Vagina (tissue), 2 donors: ENCODE measurements around the gene ATG2A. TPM values are rescaled to one million over a fixed set of nuclear protein-coding genes. Genes with fewer than 3 reads are reported as not detected.

Experiments
- DNase-seq, 2 donors: peaks; one replicate each; pipeline ENCODE4 v3.0.0-alpha.2; 2017; ENCODE audit errors: extremely low spot score in 2 of 2
- H3K27ac ChIP-seq: fragments of 200-600 bp; sonication (generic); one replicate; pipeline ENCODE4 v1.5.1; 2019
- H3K27me3 ChIP-seq: fragments of 200-600 bp; sonication (generic); one replicate; pipeline ENCODE4 v1.5.1; 2019
- H3K36me3 ChIP-seq, 2 donors: fragments of 200-600 bp; sonication (generic); one replicate each; pipeline ENCODE4 v1.5.1; 2017 to 2019
- H3K4me1 ChIP-seq: fragments of 200-600 bp; sonication (generic); one replicate; pipeline ENCODE4 v1.5.1; 2019
- H3K4me3 ChIP-seq, 2 donors: fragments of 200-600 bp; sonication (generic); 1 replicate in 1 of 2; 2 replicates in 1 of 2; pipeline ENCODE4 v1.5.1; 2016 to 2019
- H3K9me3 ChIP-seq: fragments of 200-600 bp; sonication (generic); one replicate; pipeline ENCODE4 v1.5.1; 2019
- POLR2A ChIP-seq, 2 donors: fragments of 450-650 bp; IDR thresholded peaks; one replicate each; pipeline ENCODE4 v1.6.1; 2017; ENCODE audit warnings: antibody characterized with exemption in 2 of 2, mild to moderate bottlenecking in 2 of 2, moderate library complexity in 2 of 2
- POLR2AphosphoS5 ChIP-seq, 2 donors: sonication (generic); formaldehyde crosslinking; IDR thresholded peaks; one replicate each; pipeline ENCODE4 v1.9.0; 2017; ENCODE audit warnings: antibody characterized with exemption in 2 of 2, mild to moderate bottlenecking in 2 of 2, low read depth in 1 of 2; ENCODE audit not compliant: insufficient read depth in 1 of 2
- intact Hi-C: fragments of 100-400 bp; cut with DNase I; formaldehyde crosslinking; loops from one replicate; pipeline ENCODE4 v1.15.1; 2023
- total RNA-seq: library from RNA; depleted of rRNA; stranded (reverse); fragments of >200 nt; gene quantifications from one replicate; pipeline ENCODE4 v1.2.3, GENCODE V29; 2016
- TF ChIP-seq, protein P1 (sequence below), 3 experiments: fragments of 450-650 bp in 2 of 3; fragments of 200-600 bp in 1 of 3; sonication (generic) in 1 of 3; IDR thresholded peaks; one replicate each; pipeline ENCODE4 v1.5.1; 2017 to 2019; ENCODE audit warnings: antibody characterized with exemption in 3 of 3, mild to moderate bottlenecking in 2 of 3, moderate library complexity in 2 of 3

ATG2A gene
- total RNA-seq, 1 donor from 2014 or later: 27.0 TPM

DNA sequence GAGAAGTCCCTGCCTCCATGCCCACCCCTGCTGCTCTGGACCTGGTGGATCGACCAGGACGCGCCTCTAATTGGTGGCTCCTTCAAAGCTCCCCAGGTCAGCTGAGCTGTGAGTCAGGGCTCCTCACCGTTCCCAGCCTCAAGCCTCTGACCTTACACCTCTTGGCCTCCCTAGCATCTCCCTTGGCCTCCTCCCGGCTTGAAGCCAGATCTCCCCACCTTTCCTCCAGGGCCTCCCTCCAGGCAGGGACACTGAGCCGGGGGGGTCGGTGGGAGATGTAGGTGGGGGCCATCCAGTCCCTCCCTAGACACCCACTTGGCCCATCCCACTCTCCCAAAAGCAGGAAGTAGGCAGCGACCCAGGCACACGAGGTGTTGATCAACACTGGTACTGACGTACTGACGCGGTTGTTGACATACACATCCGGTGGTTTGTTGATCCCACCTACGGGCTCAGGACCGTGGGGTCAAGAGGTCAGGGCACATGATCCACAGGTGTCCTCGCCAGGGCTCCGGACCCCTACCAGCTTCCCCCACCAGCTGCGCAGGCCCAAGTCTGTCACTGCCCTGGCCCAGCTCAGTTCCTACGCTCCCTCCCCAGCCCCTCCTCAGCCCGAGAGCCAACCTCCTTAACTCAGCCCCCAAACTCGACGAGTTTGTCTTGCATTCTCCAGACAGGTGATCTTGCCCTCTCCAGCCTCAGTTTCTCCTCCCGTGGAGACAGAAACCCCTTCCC is 802 bp downstream of the ATG2A start:
- TF ChIP-seq POLR2A (IDR thresholded peaks at IDR 0.05): no peak
- TF ChIP-seq, protein P1, sequence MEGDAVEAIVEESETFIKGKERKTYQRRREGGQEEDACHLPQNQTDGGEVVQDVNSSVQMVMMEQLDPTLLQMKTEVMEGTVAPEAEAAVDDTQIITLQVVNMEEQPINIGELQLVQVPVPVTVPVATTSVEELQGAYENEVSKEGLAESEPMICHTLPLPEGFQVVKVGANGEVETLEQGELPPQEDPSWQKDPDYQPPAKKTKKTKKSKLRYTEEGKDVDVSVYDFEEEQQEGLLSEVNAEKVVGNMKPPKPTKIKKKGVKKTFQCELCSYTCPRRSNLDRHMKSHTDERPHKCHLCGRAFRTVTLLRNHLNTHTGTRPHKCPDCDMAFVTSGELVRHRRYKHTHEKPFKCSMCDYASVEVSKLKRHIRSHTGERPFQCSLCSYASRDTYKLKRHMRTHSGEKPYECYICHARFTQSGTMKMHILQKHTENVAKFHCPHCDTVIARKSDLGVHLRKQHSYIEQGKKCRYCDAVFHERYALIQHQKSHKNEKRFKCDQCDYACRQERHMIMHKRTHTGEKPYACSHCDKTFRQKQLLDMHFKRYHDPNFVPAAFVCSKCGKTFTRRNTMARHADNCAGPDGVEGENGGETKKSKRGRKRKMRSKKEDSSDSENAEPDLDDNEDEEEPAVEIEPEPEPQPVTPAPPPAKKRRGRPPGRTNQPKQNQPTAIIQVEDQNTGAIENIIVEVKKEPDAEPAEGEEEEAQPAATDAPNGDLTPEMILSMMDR (IDR thresholded peaks at IDR 0.05): no peak
- no peak for TF ChIP-seq POLR2AphosphoS5 (IDR thresholded peaks at IDR 0.05; ENCODE audit: insufficient read depth in 1 of 2, low read depth in 1 of 2)
- H3K27ac ChIP-seq: peak overlapping the region; percentile 85
- peaks cover 0 to 31% of the 10 kb centered on the region in 2 donors for H3K36me3 ChIP-seq
- H3K4me1 ChIP-seq: peaks cover 34% of the 10 kb centered on the region
- DNase-seq: no peak
- no peaks in the 10 kb centered on the region for H3K27me3 ChIP-seq
- no peaks in the 10 kb centered on the region for H3K9me3 ChIP-seq
- intact Hi-C loops: loop anchor here (10.0 kb wide), 1 partner anchor 1301 kb away; the partner anchor contains the start of gene PLAAT3
- peak overlapping the region; percentile 52 to 89 for H3K4me3 ChIP-seq

DNA sequence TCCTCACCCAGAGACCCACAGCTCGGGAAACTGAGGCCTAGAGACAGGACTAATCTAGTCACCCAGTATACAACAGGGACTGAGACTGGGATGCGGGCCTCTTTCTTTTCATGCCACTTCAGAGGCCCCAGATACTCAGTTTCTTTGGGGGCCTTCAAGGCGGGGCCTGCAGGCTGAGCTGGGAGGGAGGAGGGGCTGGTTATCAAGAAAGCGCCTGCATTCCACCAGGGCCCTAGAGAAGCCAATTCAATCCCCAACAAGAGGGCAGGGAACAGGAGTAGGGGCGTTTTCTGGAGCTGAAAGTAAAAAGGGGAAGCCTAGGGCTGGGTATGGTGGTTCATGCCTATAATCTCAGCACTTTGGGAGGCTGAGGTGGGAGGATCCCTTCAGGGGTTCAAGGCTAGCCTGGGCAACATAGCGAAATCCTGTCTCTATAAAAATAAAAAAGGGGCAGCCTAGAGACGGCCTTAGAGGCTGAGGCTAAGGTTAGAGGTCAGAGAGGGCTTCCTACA is 1.6 kb downstream of the ATG2A start:
- Histone ChIP-seq H3K4me3 (peak overlapping the region; percentile 52 to 89), H3K27ac (peak overlapping the region; percentile 85), H3K9me3 (no peaks in the 10 kb centered on the region), H3K27me3 (no peaks in the 10 kb centered on the region), H3K36me3 (peaks cover 3 to 39% of the 10 kb centered on the region in 2 donors), H3K4me1 (peaks cover 34% of the 10 kb centered on the region)
- no peak for DNase-seq
- TF ChIP-seq POLR2A (IDR thresholded peaks at IDR 0.05) (no peak), POLR2AphosphoS5 (IDR thresholded peaks at IDR 0.05; ENCODE audit: insufficient read depth in 1 of 2, low read depth in 1 of 2) (no peak)
- TF ChIP-seq, protein P1 (IDR thresholded peaks at IDR 0.05): no peak
- intact Hi-C loops: loop anchor here (10.0 kb wide), 1 partner anchor 1301 kb away; the partner anchor contains the start of gene PLAAT3

DNA sequence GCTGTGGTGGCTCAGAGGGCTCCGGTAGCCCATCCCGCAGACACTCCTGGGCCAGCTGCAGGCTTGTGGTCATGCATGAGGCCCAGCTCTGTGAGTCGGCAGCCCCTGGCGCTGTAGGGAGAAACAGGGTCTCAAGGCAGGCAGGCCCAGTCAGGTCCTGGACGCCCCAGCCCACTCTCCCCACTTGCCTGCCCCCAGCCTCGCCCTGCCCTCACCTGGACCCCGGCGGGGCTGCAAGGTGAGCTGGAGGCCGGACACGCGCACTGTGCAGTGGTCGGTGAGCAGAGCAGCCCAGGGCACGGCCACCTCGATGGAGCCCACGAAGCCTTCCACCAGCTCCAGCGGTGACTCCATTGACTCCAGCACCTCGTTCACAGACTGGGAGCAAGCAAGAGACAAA is 2.9 kb downstream of the ATG2A start:
- H3K36me3 ChIP-seq: peaks cover 3 to 52% of the 10 kb centered on the region in 2 donors
- intact Hi-C loops: loop anchor here (10.0 kb wide), 1 partner anchor 1299 kb away; the partner anchor contains the start of gene PLAAT3
- no peak for TF ChIP-seq POLR2A (IDR thresholded peaks at IDR 0.05)

DNA sequence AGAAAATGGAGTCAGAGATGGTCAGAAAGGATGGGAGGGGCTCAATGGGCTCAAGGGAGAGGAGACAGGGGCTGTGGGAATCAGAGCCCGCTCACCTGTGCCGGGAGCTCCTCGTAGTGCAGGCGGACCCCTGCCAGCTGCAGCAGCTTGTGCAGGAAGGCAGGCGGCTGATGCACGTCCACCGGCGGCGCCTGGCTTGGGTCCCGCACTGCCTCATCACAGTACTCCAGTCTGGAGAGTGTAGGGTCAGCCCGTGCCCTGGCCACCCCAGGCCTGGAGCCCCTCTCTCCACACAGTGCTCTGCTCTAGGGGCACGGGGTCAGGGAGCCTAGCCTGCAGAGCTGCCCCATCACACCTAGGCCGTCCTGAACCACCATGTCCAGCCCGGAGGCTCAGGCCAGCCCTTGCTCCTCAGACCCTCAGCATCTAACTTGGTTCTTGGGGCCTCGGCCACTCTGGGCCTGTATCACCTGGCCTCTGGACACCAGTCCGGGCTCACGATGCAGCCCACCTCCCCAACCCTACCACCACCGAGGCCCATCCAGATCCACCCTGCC is 3.8 kb downstream of the ATG2A start:
- no peak for DNase-seq
- H3K4me3 ChIP-seq: no peak overlapping the region
- no peak overlapping the region for H3K27ac ChIP-seq
- no peaks in the 10 kb centered on the region for H3K9me3 ChIP-seq
- no peaks in the 10 kb centered on the region for H3K27me3 ChIP-seq
- TF ChIP-seq POLR2A (IDR thresholded peaks at IDR 0.05) (no peak), POLR2AphosphoS5 (IDR thresholded peaks at IDR 0.05; ENCODE audit: insufficient read depth in 1 of 2, low read depth in 1 of 2) (no peak)
- TF ChIP-seq, protein P1 (IDR thresholded peaks at IDR 0.05): no peak
- intact Hi-C loops: loop anchor here (10.0 kb wide), 1 partner anchor 1298 kb away; the partner anchor contains the start of gene PLAAT3
- peaks cover 3 to 60% of the 10 kb centered on the region in 2 donors for H3K36me3 ChIP-seq
- peaks cover 25% of the 10 kb centered on the region for H3K4me1 ChIP-seq

More for the DNA sequence above, 2.9 kb downstream of the ATG2A start:
- Histone ChIP-seq H3K4me3 (no peak overlapping the region), H3K27ac (no peak overlapping the region), H3K9me3 (no peaks in the 10 kb centered on the region), H3K27me3 (no peaks in the 10 kb centered on the region), H3K4me1 (peaks cover 33% of the 10 kb centered on the region)
- DNase-seq: no peak

DNA sequence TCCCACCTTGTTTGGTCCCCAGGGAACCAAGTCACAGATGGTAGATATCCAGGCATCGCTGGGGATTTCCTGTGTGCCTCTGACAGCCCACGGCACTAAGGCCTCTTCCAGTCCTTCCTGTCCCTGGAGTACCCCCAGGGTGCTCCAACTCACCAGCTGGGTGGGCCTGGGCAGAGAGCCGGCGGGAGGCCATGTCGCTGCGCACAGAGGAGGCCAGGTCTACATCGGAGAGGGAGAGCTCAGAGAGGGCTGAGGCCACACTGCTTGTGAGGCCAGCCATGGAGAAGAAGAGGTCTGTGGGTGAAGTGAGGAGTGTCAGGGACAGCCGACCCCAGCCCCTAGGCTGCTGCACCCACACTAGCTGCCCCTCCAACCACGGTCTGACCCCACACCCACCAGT is 5.3 kb downstream of the ATG2A start:
- Histone ChIP-seq H3K9me3 (no peaks in the 10 kb centered on the region), H3K27ac (no peak overlapping the region), H3K36me3 (peaks cover 3 to 76% of the 10 kb centered on the region in 2 donors), H3K27me3 (no peaks in the 10 kb centered on the region), H3K4me1 (peaks cover 16% of the 10 kb centered on the region), H3K4me3 (no peak overlapping the region)
- intact Hi-C loops: loop anchor here (10.0 kb wide), 1 partner anchor 1297 kb away; the partner anchor contains the start of gene PLAAT3
- TF ChIP-seq POLR2AphosphoS5 (IDR thresholded peaks at IDR 0.05; ENCODE audit: insufficient read depth in 1 of 2, low read depth in 1 of 2): no peak
- TF ChIP-seq, protein P1 (IDR thresholded peaks at IDR 0.05): no peak
- no peak for TF ChIP-seq POLR2A (IDR thresholded peaks at IDR 0.05)
- no peak for DNase-seq
